HG03135 (cell line): ENCODE measurements around the gene FAM151A.
"Not testable (repeated sequence)": the region's sequence is repeated elsewhere in the genome, so short reads cannot be mapped to it uniquely, and the experiment has no call there.

Source experiments
- ATAC-seq: cut with Tn5 transposase; IDR thresholded peaks from one replicate; pipeline ENCODE4 v1.9.1; 2021; ENCODE audit warnings: mild to moderate bottlenecking, moderate library complexity; ENCODE audit not compliant: unreplicated experiment

Gene FAM151A

GRCh38 chr1:54636461-54637446 lies 13.4 kb upstream of the FAM151A start:
- ATAC-seq: not testable (repeated sequence)

GRCh38 chr1:54635804-54636203 lies 12.5 kb upstream of the FAM151A start:
- ATAC-seq: not testable (repeated sequence)

GRCh38 chr1:54627196-54627595 lies 3.9 kb upstream of the FAM151A start:
- ATAC-seq: no peak

GRCh38 chr1:54624466-54625464 lies 1.4 kb upstream of the FAM151A start:
- ATAC-seq: no peak

- no peak for ATAC-seq
Observed at GRCh38 chr1:54619749-54620148, 3.6 kb downstream of the FAM151A start.

GRCh38 chr1:54615531-54616279 lies 7.6 kb downstream of the FAM151A start:
- ATAC-seq: no peak

GRCh38 chr1:54614563-54614962 lies 8.8 kb downstream of the FAM151A start:
- no peak for ATAC-seq

- ATAC-seq: no peak
Observed at GRCh38 chr1:54614024-54614423, 9.3 kb downstream of the FAM151A start.

- no peak for ATAC-seq
Observed at GRCh38 chr1:54611621-54612020, 11.7 kb downstream of the FAM151A start.

- no peak for ATAC-seq
Observed at GRCh38 chr1:54610601-54611580, 12.4 kb downstream of the FAM151A start.

GRCh38 chr1:54610048-54610447 lies 13.3 kb downstream of the FAM151A start:
- no peak for ATAC-seq

- ATAC-seq: no peak
Observed at GRCh38 chr1:54609301-54609921, 13.9 kb downstream of the FAM151A start.

GRCh38 chr1:54608566-54609230 lies 14.6 kb downstream of the FAM151A start:
- ATAC-seq: no peak

GRCh38 chr1:54607821-54608565 lies 15.3 kb downstream of the FAM151A start:
- no peak for ATAC-seq

- ATAC-seq: no peak
Observed at GRCh38 chr1:54606990-54607325, 16.4 kb downstream of the FAM151A start.

- ATAC-seq: no peak
Observed at GRCh38 chr1:54606096-54606989, 17.0 kb downstream of the FAM151A start.
